Panc1 (cell line): ENCODE measurements around the gene NIPBL.

Source experiments
- POLR2AphosphoS5 ChIP-seq: IDR thresholded peaks from 2 replicates; pipeline ENCODE4 v1.6.1; 2012; ENCODE audit warnings: mild to moderate bottlenecking, low read depth, low read length, moderate library complexity
- REST ChIP-seq, 2 experiments: IDR thresholded peaks; 2 replicates each; pipeline ENCODE4 v1.6.1; 2011 to 2012; ENCODE audit warnings: low read depth in 2 of 2, control low read depth in 1 of 2, low read length in 1 of 2, mild to moderate bottlenecking in 1 of 2, moderate library complexity in 1 of 2; ENCODE audit not compliant: insufficient read depth in 1 of 2
- SIN3A ChIP-seq: IDR thresholded peaks from 2 replicates; pipeline ENCODE4 v1.6.1; 2012; ENCODE audit warnings: low read depth, mild to moderate bottlenecking, low read length, moderate library complexity, borderline replicate concordance; ENCODE audit not compliant: insufficient read depth
- TF ChIP-seq, protein P1 (sequence below): fragments of 450-650 bp; IDR thresholded peaks from 2 replicates; pipeline ENCODE4 v1.5.1; 2017; ENCODE audit warnings: mild to moderate bottlenecking

- TF ChIP-seq, protein P1, sequence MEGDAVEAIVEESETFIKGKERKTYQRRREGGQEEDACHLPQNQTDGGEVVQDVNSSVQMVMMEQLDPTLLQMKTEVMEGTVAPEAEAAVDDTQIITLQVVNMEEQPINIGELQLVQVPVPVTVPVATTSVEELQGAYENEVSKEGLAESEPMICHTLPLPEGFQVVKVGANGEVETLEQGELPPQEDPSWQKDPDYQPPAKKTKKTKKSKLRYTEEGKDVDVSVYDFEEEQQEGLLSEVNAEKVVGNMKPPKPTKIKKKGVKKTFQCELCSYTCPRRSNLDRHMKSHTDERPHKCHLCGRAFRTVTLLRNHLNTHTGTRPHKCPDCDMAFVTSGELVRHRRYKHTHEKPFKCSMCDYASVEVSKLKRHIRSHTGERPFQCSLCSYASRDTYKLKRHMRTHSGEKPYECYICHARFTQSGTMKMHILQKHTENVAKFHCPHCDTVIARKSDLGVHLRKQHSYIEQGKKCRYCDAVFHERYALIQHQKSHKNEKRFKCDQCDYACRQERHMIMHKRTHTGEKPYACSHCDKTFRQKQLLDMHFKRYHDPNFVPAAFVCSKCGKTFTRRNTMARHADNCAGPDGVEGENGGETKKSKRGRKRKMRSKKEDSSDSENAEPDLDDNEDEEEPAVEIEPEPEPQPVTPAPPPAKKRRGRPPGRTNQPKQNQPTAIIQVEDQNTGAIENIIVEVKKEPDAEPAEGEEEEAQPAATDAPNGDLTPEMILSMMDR = no peak
- TF ChIP-seq POLR2AphosphoS5 (no peak), REST (IDR thresholded peaks at IDR 0.05; ENCODE audit: insufficient read depth in 1 of 2, low read depth in 2 of 2, low read length in 1 of 2) (no peak), SIN3A (no peak)
Measured at GRCh38 chr5:36841677-36842076, 34.9 kb upstream of the NIPBL start.
